Stimulated activated CD8-positive, alpha-beta memory T cell treated with anti-CD3 and anti-CD28 coated beads, Interleukin-2, amount 100 ng/mL, for 48 hours (primary cell): ENCODE measurements around the gene GOLIM4.
"Not testable (repeated sequence)": the region's sequence is repeated elsewhere in the genome, so short reads cannot be mapped to it uniquely, and the experiment has no call there.

Experiments
- DNase-seq, 2 donors: peaks; one replicate each; pipeline ENCODE4 v3.0.0-alpha.2; 2020; ENCODE audit warnings: low read depth in 2 of 2

GOLIM4 gene

DNA sequence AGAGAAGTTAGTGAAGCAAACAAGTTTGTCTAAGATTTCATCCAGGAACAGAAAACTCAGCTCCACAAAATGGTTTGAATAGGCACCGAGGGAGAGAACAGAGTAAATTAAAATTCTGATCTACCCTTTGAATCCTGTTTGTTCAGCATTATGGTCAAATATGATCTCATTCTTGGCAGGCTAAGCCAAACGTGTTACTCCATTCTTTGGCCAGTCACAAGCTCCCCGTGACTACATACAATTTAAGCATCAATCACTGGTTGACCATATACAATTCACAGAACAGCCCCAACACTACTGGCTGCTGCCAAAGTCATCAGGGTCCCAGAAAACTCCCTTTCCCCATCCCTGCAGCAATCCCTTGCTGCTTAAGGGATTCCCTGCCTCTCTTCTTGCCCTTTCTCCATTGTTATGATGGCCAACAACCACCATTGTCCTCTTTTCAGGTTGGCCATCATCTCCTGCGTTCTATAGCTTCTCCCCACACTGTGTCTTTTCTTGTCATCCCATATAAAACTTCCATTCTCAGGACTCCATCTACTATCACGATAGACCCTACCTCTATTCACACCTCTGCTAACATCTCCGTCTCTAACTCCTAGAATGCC is 46.3 kb downstream of the GOLIM4 start:
- no peak for DNase-seq

GRCh38 chr3:168048414-168049330 is 47.1 kb downstream of the GOLIM4 start:
- no peak for DNase-seq

GRCh38 chr3:168047936-168048335 is 47.8 kb downstream of the GOLIM4 start:
- no peak for DNase-seq

GRCh38 chr3:168047190-168047795 is 48.4 kb downstream of the GOLIM4 start:
- no peak for DNase-seq

DNA sequence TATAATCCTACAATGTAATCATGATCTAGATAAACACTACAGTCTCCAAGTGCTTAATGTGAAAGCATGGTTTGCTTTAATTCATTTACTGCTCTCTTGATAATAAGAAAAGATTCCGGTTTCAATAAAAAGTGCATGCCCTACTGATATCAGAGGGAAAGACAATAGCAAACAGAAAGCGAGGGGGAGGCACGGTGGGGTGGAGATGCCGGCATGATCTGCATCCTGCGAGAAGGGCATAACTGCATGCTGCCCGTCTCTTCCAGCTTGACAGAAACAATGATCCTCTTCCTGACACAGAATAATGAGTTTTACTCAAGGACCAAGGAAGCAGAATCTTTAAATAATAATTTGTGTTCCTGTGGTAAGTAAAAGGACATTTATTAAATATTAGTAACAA is 51.7 kb downstream of the GOLIM4 start:
- no peak for DNase-seq

DNA sequence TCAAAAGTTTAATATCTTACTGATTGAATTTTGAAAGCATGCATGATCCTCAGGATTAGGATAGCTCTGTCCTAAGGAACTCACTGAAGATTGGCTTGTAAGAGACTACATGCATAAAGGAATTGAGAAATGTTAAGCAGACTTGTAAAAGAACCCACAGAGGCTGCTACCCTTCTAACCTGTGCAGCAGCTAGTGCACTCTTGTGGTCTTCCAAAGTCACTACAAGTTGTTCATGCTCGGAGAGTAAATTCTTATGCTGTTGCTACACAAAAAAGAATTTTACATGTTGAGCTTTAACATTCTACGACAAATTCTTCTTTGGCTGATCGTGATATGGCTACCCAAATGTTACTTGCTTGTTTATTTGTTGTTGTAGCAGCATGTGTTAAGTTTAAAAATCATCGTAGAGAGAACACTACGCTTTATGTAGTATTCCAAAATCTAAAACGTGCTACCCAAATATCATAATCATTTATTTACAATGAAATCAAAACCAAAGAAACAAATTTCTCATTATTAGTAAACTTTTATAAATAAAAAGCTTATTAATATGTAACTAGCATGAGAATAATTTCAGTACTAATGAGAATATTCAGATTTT is 55.0 kb downstream of the GOLIM4 start:
- DNase-seq = no peak

DNA sequence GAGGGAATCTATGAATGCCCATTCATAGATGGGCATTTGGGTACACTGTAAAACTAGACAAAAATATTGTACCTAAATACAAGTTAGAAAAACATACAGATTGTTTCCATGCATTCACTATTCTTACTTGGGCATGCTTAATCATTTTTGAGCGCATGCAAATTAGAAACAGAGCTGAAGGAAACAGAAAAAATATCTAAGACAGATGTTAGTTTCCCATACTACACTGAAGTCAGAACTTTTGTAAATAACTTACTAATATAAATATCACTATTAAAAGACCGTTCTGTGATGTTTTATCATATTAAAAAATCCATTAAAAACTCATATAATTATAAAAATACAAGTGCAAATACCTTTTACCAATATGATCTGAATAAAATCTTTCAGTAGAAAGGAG is 58.7 kb downstream of the GOLIM4 start:
- DNase-seq = no peak

- DNase-seq = no peak
Observed at GRCh38 chr3:168036619-168037018, 59.1 kb downstream of the GOLIM4 start.

DNA sequence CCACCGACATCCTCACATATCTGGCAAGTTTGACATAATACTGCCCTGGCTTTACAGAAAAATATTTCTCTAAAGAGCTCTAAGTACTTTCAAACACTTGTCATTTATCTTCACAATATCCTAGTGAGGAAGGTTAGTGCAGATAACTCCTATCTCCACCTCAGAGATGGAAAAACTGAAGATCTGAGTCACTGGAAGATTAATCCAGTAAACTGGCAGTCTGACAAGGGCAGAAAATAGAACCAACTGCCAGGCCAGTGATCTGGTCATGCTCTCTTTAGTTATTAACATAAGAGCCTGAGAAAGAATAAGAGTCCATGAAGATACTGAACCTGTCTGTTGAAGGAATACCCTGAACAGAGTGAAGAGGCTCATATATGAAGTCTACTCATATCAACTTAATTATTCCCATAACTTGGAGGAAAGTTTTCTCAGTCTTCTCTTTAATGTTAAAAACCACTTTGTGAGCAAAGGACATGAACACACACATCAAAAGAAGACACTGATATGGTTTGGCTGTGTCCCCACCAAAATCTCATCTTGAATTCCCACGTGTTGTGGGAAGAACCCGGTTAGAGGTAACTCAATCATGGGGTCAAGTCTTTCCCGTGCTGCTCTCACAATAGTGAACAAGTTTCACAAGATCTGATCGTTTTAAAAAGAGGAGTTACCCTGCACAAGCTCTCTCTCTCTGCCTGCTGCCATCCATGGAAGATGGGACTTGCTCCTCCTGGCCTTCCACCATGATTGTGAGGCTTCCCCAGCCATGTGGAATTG is 61.4 kb downstream of the GOLIM4 start:
- DNase-seq = no peak

DNA sequence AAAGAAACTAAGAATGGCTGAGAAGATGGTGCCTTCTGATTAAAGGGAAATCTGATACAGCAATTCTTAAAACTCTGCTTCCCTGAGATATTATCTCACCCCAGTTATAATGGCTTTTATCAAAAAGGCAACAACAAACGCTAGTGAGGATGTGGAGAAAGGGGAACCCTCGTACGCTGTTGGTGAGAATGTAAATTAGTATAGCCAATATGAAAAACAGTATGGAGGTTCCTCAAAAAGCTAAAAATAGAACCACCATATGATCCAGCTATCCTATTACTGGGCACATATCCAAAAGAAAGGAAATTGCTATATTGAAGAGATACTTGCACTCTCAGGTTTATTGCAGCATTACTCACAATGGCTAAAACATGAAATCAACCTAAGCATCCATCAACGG is 65.1 kb downstream of the GOLIM4 start:
- no peak for DNase-seq

DNA sequence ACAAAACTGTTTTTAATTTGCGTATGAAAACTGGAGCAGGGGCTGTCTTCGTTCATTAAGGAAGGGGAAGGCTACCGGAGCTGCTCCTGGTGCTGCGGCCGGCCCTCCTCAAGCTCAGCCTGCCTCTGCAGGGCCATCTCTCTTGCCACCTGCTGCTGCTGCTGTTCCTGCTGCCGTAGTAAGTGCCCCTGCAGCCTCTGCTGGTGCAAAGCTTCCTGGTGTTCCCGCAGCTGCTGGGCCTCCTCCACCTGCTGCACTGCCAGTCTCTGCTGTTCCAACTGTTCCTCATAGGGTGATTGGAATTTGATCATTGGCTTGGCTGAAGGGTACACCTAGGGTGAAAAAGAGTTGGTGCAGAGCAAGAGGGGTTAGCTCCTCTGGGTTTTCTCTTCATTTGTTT is 66.0 kb downstream of the GOLIM4 start:
- DNase-seq = no peak

GRCh38 chr3:168028086-168028485 is 67.6 kb downstream of the GOLIM4 start:
- no peak for DNase-seq

DNA sequence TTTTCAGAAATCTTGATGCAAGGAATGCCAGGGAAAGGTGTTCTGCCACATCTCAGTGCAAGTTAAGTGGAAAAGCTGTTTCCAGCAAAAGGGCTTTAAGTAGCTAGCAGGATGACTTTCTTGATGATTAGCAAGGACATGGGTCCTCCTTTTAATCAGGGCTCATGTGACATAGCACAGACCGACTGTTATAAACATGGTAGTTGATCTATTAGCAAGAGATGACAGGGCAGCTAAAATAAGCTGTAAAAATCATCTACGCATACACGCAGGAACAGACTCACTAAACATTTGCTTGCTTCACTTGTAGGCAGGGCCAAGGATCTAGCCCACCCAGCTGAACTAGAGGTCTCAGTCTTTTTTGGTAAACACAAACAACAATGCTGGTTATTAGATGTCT is 69.0 kb downstream of the GOLIM4 start:
- no peak for DNase-seq

- DNase-seq = no peak
Observed at GRCh38 chr3:168025076-168025475, 70.6 kb downstream of the GOLIM4 start.

DNA sequence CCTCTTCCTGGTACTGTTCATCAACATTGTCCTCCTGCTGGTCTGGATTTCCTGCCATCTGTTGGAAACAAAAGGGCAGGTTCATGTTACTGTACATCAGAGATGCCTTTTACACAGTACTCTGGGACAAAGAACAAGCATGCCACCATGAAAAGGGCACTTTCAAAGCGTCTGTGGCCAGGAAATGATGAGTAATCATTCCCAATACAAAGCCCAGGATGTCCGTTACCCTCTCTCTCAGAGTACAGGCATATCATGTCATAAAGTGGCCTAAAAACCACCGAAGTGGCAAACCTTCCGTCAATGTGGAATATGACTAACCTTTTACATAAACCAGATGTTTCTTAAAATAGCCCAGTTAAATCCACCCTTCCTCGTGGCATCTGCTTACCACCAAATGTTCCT is 71.2 kb downstream of the GOLIM4 start:
- peak in 1 of 2 donors; percentile 3 for DNase-seq

DNA sequence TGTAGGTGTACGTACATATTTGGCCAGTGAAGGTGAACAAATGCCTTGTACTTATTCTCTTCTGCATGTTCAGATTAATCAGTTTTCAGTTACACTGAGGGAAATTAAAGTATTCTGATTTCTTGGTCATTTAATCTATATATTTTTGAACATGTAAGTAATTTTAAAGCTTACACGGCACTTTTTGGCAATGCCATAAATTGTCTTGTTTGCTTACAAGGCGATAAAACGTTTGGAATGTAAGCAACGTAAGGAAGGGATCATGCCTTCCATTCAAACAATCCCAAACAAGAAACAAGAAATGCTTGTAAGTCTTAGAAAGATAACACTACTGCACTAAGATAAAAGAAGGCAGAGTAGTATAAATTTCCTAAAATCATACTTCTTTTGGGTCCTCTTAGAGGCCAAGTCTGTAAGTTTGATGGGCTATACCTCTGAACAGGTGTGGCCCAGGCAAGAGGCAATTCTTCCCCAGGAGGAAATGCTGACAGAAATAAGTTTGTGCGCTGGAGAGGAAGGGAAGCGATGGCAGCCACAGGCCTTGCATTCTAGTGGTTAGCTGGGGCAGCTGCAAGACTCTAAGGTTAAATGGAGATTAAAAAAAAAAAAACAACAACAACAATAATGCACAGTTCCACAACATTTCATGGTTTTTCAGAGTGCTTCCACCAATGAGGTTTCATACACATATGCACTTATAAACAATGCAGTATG is 73.8 kb downstream of the GOLIM4 start:
- no peak for DNase-seq

- not testable (repeated sequence) for DNase-seq
Observed at GRCh38 chr3:168011280-168011679, 84.4 kb downstream of the GOLIM4 start.

DNA sequence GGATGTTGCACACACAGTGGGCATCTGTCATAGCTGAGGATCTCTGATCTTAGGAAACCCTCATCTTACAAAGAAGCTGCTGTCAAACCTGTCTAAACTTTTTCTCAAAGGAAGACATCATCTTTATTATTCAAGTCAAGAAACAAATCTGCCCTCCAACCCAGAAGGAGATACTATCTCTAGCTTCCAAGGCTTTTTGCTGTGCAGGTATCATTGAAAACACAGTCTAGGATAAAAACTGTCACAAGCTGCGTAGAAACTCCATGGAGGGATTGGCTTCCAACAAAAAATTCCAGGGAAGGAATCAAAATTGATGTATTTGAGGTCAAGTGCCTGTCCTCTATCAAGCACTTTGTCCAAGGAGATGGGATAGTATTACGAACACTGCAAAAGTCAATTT is 89.1 kb downstream of the GOLIM4 start:
- no peak for DNase-seq

GRCh38 chr3:168003911-168004310 is 91.8 kb downstream of the GOLIM4 start:
- no peak for DNase-seq

- no peak for DNase-seq
Observed at GRCh38 chr3:168002786-168003368, 92.8 kb downstream of the GOLIM4 start.

GRCh38 chr3:168001244-168001643 is 94.5 kb downstream of the GOLIM4 start:
- DNase-seq = no peak
